OCI-LY1 (cell line): Measurements from ENCODE around the gene PTP4A2.

ENCODE experiments used
- CTCF ChIP-seq: fragments of 200-600 bp; sonication (generic), shearing (Covaris generic); IDR thresholded peaks from 2 replicates; pipeline ENCODE4 v1.5.1; 2017; ENCODE audit warnings: mild to moderate bottlenecking, antibody characterized with exemption, low read length, moderate library complexity, mixed read lengths
- EZH2 ChIP-seq: fragments of 200-600 bp; sonication (generic), shearing (Covaris generic); IDR thresholded peaks from 2 replicates; pipeline ENCODE4 v1.8.0; 2017; ENCODE audit warnings: borderline replicate concordance, mixed run types, mild to moderate bottlenecking, antibody characterized with exemption, low read length, moderate library complexity, mixed read lengths

- TF ChIP-seq CTCF (no peak), EZH2 (no peak)
Observed at GRCh38 chr1:31906557-31906956, 31.6 kb downstream of the PTP4A2 start.
